ENCODE results near the gene AVEN.

- TF ChIP-seq, protein P1, sequence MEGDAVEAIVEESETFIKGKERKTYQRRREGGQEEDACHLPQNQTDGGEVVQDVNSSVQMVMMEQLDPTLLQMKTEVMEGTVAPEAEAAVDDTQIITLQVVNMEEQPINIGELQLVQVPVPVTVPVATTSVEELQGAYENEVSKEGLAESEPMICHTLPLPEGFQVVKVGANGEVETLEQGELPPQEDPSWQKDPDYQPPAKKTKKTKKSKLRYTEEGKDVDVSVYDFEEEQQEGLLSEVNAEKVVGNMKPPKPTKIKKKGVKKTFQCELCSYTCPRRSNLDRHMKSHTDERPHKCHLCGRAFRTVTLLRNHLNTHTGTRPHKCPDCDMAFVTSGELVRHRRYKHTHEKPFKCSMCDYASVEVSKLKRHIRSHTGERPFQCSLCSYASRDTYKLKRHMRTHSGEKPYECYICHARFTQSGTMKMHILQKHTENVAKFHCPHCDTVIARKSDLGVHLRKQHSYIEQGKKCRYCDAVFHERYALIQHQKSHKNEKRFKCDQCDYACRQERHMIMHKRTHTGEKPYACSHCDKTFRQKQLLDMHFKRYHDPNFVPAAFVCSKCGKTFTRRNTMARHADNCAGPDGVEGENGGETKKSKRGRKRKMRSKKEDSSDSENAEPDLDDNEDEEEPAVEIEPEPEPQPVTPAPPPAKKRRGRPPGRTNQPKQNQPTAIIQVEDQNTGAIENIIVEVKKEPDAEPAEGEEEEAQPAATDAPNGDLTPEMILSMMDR (IDR thresholded peaks at IDR 0.05) = no peak
- TF ChIP-seq POLR2A (IDR thresholded peaks at IDR 0.05) = no peak
Observed at GRCh38 chr15:33848011-33848410, 191.0 kb downstream of the AVEN start.

Measured in uterus (tissue), 2 donors.